HG03378 (cell line): ENCODE data around the gene EXOC4.

Experiments used
- ATAC-seq: cut with Tn5 transposase; IDR thresholded peaks from one replicate; pipeline ENCODE4 v1.9.1; 2021; ENCODE audit warnings: mild to moderate bottlenecking, moderate library complexity; ENCODE audit not compliant: unreplicated experiment

The EXOC4 gene

GRCh38 chr7:133482599-133482998, 229.7 kb downstream of the EXOC4 start:
- no peak for ATAC-seq

GRCh38 chr7:133484086-133484485, 231.2 kb downstream of the EXOC4 start:
- ATAC-seq = no peak

GRCh38 chr7:133489906-133490305, 237.0 kb downstream of the EXOC4 start:
- ATAC-seq = no peak

- no peak for ATAC-seq
Measured at GRCh38 chr7:133491201-133491691, 238.4 kb downstream of the EXOC4 start.

GRCh38 chr7:133491846-133492652, 239.2 kb downstream of the EXOC4 start:
- ATAC-seq = no peak

GRCh38 chr7:133497061-133497460, 244.2 kb downstream of the EXOC4 start:
- ATAC-seq = no peak

GRCh38 chr7:133501771-133502170, 248.9 kb downstream of the EXOC4 start:
- ATAC-seq = no peak

- no peak for ATAC-seq
Measured at GRCh38 chr7:133502498-133502897, 249.6 kb downstream of the EXOC4 start.

GRCh38 chr7:133502972-133503371, 250.1 kb downstream of the EXOC4 start:
- ATAC-seq = no peak

GRCh38 chr7:133504825-133505224, 251.9 kb downstream of the EXOC4 start:
- ATAC-seq = no peak

- ATAC-seq = no peak
Measured at GRCh38 chr7:133509822-133510221, 256.9 kb downstream of the EXOC4 start.

- no peak for ATAC-seq
Measured at GRCh38 chr7:133510326-133511055, 257.6 kb downstream of the EXOC4 start.

GRCh38 chr7:133511252-133511651, 258.4 kb downstream of the EXOC4 start:
- ATAC-seq = no peak

- no peak for ATAC-seq
Measured at GRCh38 chr7:133511708-133512107, 258.8 kb downstream of the EXOC4 start.

- no peak for ATAC-seq
Measured at GRCh38 chr7:133512560-133512959, 259.7 kb downstream of the EXOC4 start.

GRCh38 chr7:133513608-133514007, 260.7 kb downstream of the EXOC4 start:
- no peak for ATAC-seq

GRCh38 chr7:133514551-133514950, 261.7 kb downstream of the EXOC4 start:
- ATAC-seq = no peak

GRCh38 chr7:133517766-133518165, 264.9 kb downstream of the EXOC4 start:
- ATAC-seq = no peak

GRCh38 chr7:133518718-133519117, 265.8 kb downstream of the EXOC4 start:
- ATAC-seq = no peak

GRCh38 chr7:133520248-133520647, 267.4 kb downstream of the EXOC4 start:
- ATAC-seq = no peak

GRCh38 chr7:133522501-133522900, 269.6 kb downstream of the EXOC4 start:
- ATAC-seq = no peak

- no peak for ATAC-seq
Measured at GRCh38 chr7:133528796-133529195, 275.9 kb downstream of the EXOC4 start.
